GM21423 (cell line): Measurements from ENCODE around the gene ERCC6L.
"Not testable (repeated sequence)": the region's sequence is repeated elsewhere in the genome, so short reads cannot be mapped to it uniquely, and the experiment has no call there.

Experiments used
- ATAC-seq: cut with Tn5 transposase; IDR thresholded peaks from one replicate; pipeline ENCODE4 v1.9.1; 2021; ENCODE audit warnings: mild to moderate bottlenecking, moderate library complexity; ENCODE audit not compliant: unreplicated experiment

The ERCC6L gene

DNA sequence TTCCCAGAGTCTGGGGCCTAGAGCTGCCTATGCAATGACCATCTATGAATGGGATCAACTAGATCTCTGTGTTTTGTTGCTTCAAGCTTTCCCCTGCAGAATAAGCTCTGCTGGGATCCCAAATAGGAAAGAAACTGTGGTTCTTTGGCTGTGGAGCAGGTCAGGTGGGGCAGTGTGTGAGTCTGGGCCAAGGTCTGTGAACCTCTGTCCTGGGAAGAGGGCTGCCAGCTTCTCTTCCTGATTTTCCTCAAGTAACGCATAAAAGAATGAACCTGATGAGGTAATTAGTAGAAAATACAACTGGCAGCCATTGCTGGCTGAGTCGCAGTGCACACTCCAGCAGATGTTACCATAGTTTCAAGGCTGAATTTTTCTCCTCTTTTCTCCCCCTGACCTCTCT, 61.8 kb downstream of the ERCC6L start:
- no peak for ATAC-seq

DNA sequence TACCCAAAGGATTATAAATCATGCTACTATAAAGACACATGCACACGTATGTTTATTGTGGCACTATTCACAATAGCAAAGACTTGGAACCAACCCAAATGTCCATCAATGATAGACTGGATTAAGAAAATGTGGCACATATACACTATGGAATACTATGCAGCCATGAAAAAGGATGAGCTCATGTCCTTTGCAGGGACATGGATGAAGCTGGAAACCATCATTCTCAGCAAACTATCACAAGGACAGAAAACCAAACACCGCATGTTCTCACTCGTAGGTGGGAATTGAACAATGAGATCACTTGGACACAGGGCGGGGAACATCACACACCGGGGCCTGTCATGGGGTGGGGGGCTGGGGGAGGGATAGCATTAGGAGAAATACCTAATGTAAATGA, 62.5 kb downstream of the ERCC6L start:
- ATAC-seq: not testable (repeated sequence)

DNA sequence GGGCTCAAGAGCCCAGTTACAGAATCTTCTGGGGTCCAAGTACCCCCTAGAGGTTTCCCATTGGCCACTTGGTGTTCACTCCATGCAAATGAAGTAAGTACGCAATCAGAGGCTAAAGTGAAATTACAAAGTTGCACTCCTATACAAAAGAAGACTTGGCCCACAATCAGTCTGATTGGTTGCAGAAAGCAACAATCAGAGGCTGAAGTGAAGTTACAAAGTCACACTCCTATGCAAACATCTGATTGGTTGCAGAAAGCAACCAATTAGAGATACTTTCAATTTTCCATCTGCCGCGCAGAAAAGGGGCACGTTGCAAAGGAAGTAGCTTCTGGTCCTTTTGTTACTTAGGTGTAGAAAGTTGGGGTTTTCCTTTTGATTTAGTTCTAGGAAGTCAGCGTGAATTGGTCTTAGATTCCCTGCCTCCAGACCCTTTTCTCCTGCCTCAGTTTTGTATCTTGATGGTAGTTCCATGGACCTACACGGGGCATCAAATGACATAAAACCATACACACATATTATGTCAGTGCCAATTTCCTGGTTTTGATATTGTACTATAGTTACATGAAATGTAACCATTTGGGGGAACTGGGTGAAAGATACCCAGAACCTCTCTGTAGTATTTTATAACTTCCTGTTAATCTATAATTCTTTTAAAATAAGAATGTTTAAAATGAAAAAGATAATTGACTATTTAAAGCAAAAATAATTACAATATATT, 69.7 kb downstream of the ERCC6L start:
- no peak for ATAC-seq

DNA sequence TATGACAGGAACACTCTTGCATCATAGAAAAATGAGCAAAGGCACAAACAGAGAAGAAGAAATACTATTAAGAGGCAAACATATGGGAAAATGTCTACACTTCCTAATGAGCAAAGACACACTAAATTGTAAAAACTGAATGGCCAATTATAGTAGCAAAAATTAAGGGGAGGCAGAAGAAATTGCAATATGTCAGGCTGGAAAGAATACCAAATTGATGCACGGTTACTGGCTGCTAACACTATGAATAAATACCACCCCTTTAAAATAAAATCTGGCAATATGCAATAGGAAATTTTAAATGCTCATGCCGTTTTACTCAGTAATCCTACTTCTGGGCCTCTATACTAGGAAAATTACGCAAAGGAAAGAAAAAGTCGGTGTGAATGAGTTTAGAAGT, 73.3 kb downstream of the ERCC6L start:
- ATAC-seq: no peak

DNA sequence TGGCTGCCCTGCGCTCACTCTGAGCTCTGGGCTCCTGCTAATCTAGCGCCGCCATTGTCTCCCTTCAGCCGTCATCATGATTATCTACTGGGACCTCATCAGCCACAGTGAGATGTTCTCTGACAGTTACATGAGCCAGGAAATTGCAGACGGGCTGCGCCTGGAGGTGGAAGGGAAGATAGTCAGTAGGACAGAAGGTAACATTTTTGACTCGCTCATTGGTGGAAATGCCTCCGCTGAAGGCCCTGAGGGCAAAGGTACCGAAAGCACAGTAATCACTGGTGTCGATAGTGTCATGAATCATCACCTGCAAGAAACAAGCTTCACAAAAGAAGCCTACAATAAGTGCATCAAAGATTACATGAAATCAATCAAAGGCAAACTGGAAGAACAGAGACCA, 79.1 kb downstream of the ERCC6L start:
- no peak for ATAC-seq

DNA sequence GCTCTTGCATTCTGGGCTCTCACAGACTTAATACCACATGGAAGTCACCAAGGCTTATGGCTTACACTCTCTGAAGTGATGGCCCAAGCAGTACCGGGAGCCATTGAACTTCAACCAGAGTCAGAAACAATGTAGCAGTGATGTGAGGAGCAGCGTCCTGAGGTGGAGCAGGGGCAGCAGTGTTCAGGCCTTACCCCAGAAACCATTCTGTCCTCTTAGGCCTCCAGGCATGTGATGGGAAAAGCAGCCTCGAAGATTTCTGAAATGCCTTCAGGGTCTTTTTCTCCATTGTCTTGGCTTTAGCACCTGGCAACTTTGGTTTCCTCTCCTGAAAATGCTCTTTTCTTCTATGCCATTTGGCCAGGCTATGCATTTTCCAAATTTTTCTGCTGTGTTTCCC, 80.1 kb downstream of the ERCC6L start:
- no peak for ATAC-seq
